Measurements from ENCODE around the gene PTN. TPM values are rescaled to one million over a fixed set of nuclear protein-coding genes. Genes with fewer than 3 reads are reported as not detected.
"Not testable (repeated sequence)": the region's sequence is repeated elsewhere in the genome, so short reads cannot be mapped to it uniquely, and the experiment has no call there.

The PTN gene
- total RNA-seq, 2 experiments from 2014 or later = not detected

DNA sequence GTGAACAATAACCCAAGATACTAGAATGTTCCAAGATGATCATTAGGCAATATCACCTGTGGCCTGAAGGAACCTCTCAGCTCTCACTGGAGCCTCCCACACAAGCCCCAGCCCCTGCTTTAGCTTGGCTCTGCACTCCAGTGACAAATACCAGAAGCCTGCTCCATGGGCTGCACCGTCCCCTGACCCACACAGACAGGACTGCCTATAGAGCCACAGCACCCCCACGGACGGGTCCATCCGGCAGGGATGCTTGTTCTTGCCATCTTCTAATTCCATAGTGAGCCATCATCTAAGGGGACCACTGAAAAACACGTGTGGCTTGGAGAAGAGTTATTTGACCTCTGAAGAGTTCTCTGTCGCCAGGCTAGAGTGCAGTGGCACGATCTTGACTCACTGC lies 100.9 kb downstream of the PTN start:
- peaks cover 6% of the 10 kb centered on the region for H3K9me3 Mint-ChIP-seq
- H3K36me3 Mint-ChIP-seq (ENCODE audit: low read depth) = no peaks in the 10 kb centered on the region
- intact Hi-C loops (cut with micrococcal nuclease) = no loop called here
- no peak for DNase-seq
- H3K4me3 Mint-ChIP-seq = no peak overlapping the region
- H3K4me1 Mint-ChIP-seq (ENCODE audit: low read depth) = no peaks in the 10 kb centered on the region
- H3K27me3 Mint-ChIP-seq (ENCODE audit: low read depth) = no peaks in the 10 kb centered on the region
- CTCF ChIA-PET = no interaction called here
- H3K27ac Mint-ChIP-seq = no peak overlapping the region

GRCh38 chr7:137241655-137242360 lies 101.7 kb downstream of the PTN start:
- no peak overlapping the region for H3K27ac Mint-ChIP-seq
- peaks cover 3% of the 10 kb centered on the region for H3K9me3 Mint-ChIP-seq
- H3K4me1 Mint-ChIP-seq (ENCODE audit: low read depth) = no peaks in the 10 kb centered on the region
- H3K27me3 Mint-ChIP-seq (ENCODE audit: low read depth) = no peaks in the 10 kb centered on the region
- no peak overlapping the region for H3K4me3 Mint-ChIP-seq
- DNase-seq = no peak
- H3K36me3 Mint-ChIP-seq (ENCODE audit: low read depth) = no peaks in the 10 kb centered on the region
- intact Hi-C loops (cut with micrococcal nuclease) = no loop called here
- CTCF ChIA-PET = interaction anchor here (0.6 kb wide), 1 partner anchor 170 kb away, joined by 5 read pairs; no protein-coding TSS in a partner anchor

- DNase-seq; H3K27me3 Mint-ChIP-seq (ENCODE audit: low read depth); H3K4me3 Mint-ChIP-seq; H3K27ac Mint-ChIP-seq; CTCF ChIA-PET; intact Hi-C loops (cut with micrococcal nuclease); H3K9me3 Mint-ChIP-seq; H3K4me1 Mint-ChIP-seq (ENCODE audit: low read depth); H3K36me3 Mint-ChIP-seq (ENCODE audit: low read depth): not testable (repeated sequence)
Observed at GRCh38 chr7:137239186-137239585, 104.3 kb downstream of the PTN start.

GRCh38 chr7:137235434-137235833 lies 108.1 kb downstream of the PTN start:
- Mint-ChIP-seq H3K4me1 (ENCODE audit: low read depth) (no peaks in the 10 kb centered on the region), H3K36me3 (ENCODE audit: low read depth) (no peaks in the 10 kb centered on the region), H3K9me3 (peaks cover 2% of the 10 kb centered on the region), H3K27me3 (ENCODE audit: low read depth) (no peaks in the 10 kb centered on the region), H3K27ac (no peak overlapping the region), H3K4me3 (no peak overlapping the region)
- CTCF ChIA-PET = interaction anchor here (0.5 kb wide), 1 partner anchor 1069 kb away, joined by 3 read pairs; no protein-coding TSS in a partner anchor
- no peak for DNase-seq
- intact Hi-C loops (cut with micrococcal nuclease) = no loop called here

GRCh38 chr7:137231167-137231566 lies 112.4 kb downstream of the PTN start:
- Mint-ChIP-seq H3K4me1 (ENCODE audit: low read depth) (no peaks in the 10 kb centered on the region), H3K27me3 (ENCODE audit: low read depth) (no peaks in the 10 kb centered on the region), H3K36me3 (ENCODE audit: low read depth) (no peaks in the 10 kb centered on the region), H3K4me3 (no peak overlapping the region), H3K27ac (no peak overlapping the region), H3K9me3 (peaks cover 2% of the 10 kb centered on the region)
- CTCF ChIA-PET = no interaction called here
- intact Hi-C loops (cut with micrococcal nuclease) = no loop called here
- no peak for DNase-seq

- CTCF ChIA-PET = no interaction called here
- Mint-ChIP-seq H3K36me3 (ENCODE audit: low read depth) (no peaks in the 10 kb centered on the region), H3K27ac (no peak overlapping the region), H3K4me1 (ENCODE audit: low read depth) (no peaks in the 10 kb centered on the region), H3K27me3 (ENCODE audit: low read depth) (no peaks in the 10 kb centered on the region), H3K4me3 (no peak overlapping the region), H3K9me3 (peaks cover 8% of the 10 kb centered on the region)
- intact Hi-C loops (cut with micrococcal nuclease) = no loop called here
- no peak for DNase-seq
Observed at GRCh38 chr7:137221467-137221866, 122.1 kb downstream of the PTN start.

GRCh38 chr7:137213744-137214143 lies 129.8 kb downstream of the PTN start:
- no peaks in the 10 kb centered on the region for H3K27me3 Mint-ChIP-seq (ENCODE audit: low read depth)
- DNase-seq = no peak
- intact Hi-C loops (cut with micrococcal nuclease) = no loop called here
- no peak overlapping the region for H3K27ac Mint-ChIP-seq
- H3K36me3 Mint-ChIP-seq (ENCODE audit: low read depth) = no peaks in the 10 kb centered on the region
- no peak overlapping the region for H3K4me3 Mint-ChIP-seq
- H3K9me3 Mint-ChIP-seq = peaks cover 5% of the 10 kb centered on the region
- no peaks in the 10 kb centered on the region for H3K4me1 Mint-ChIP-seq (ENCODE audit: low read depth)
- CTCF ChIA-PET = no interaction called here

DNA sequence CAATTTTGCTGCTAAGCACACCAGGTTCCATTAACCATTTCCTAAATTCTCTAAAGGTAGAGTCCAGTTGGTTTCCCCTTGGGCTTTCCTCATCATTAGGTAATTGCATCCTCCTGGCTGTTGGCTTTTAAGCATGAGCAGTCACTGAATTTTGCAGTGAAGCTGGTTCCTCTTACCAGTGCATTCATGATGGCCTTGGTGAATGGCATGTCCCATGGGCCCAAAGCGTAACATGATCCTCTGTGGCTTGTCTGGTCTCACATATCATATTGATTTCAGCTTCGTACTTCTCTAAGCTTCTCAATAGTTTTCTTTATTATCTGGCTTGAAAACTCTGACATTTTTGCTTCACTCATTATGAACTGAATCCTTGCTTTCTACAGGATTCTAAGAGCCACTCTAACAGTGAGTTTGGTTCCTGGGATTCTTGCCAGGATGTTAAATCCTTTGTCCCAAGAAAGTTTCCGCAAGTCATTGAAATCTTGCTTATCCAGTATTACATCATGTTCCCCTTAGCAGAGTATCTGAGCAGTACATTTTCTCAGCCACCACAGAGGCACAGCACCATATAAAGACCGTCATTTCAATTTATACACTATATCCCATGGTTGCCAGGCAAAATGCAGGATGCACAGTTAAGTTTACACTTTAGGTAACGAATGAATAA lies 134.2 kb downstream of the PTN start:
- peaks cover 9% of the 10 kb centered on the region for H3K9me3 Mint-ChIP-seq
- intact Hi-C loops (cut with micrococcal nuclease) = no loop called here
- H3K4me3 Mint-ChIP-seq = no peak overlapping the region
- no peaks in the 10 kb centered on the region for H3K36me3 Mint-ChIP-seq (ENCODE audit: low read depth)
- H3K4me1 Mint-ChIP-seq (ENCODE audit: low read depth) = no peaks in the 10 kb centered on the region
- no peak for DNase-seq
- H3K27ac Mint-ChIP-seq = no peak overlapping the region
- no peaks in the 10 kb centered on the region for H3K27me3 Mint-ChIP-seq (ENCODE audit: low read depth)
- CTCF ChIA-PET = no interaction called here

- Mint-ChIP-seq H3K4me3 (no peak overlapping the region), H3K9me3 (peaks cover 9% of the 10 kb centered on the region), H3K36me3 (ENCODE audit: low read depth) (no peaks in the 10 kb centered on the region), H3K27me3 (ENCODE audit: low read depth) (no peaks in the 10 kb centered on the region), H3K4me1 (ENCODE audit: low read depth) (no peaks in the 10 kb centered on the region), H3K27ac (no peak overlapping the region)
- CTCF ChIA-PET = no interaction called here
- intact Hi-C loops (cut with micrococcal nuclease) = no loop called here
- no peak for DNase-seq
Observed at GRCh38 chr7:137206770-137207169, 136.8 kb downstream of the PTN start.

GRCh38 chr7:137204246-137204645 lies 139.3 kb downstream of the PTN start:
- Mint-ChIP-seq H3K4me3 (no peak overlapping the region), H3K27me3 (ENCODE audit: low read depth) (no peaks in the 10 kb centered on the region), H3K4me1 (ENCODE audit: low read depth) (no peaks in the 10 kb centered on the region), H3K9me3 (peaks cover 9% of the 10 kb centered on the region), H3K27ac (no peak overlapping the region), H3K36me3 (ENCODE audit: low read depth) (no peaks in the 10 kb centered on the region)
- CTCF ChIA-PET = no interaction called here
- intact Hi-C loops (cut with micrococcal nuclease) = no loop called here
- no peak for DNase-seq

- H3K27me3 Mint-ChIP-seq (ENCODE audit: low read depth) = no peaks in the 10 kb centered on the region
- no peak overlapping the region for H3K4me3 Mint-ChIP-seq
- DNase-seq = no peak
- CTCF ChIA-PET = no interaction called here
- no peak overlapping the region for H3K27ac Mint-ChIP-seq
- intact Hi-C loops (cut with micrococcal nuclease) = no loop called here
- H3K36me3 Mint-ChIP-seq (ENCODE audit: low read depth) = no peaks in the 10 kb centered on the region
- no peaks in the 10 kb centered on the region for H3K4me1 Mint-ChIP-seq (ENCODE audit: low read depth)
- peaks cover 9% of the 10 kb centered on the region for H3K9me3 Mint-ChIP-seq
Observed at GRCh38 chr7:137203351-137203750, 140.2 kb downstream of the PTN start.

- Mint-ChIP-seq H3K27me3 (ENCODE audit: low read depth) (no peaks in the 10 kb centered on the region), H3K4me1 (ENCODE audit: low read depth) (no peaks in the 10 kb centered on the region), H3K4me3 (no peak overlapping the region), H3K9me3 (no peaks in the 10 kb centered on the region), H3K36me3 (ENCODE audit: low read depth) (no peaks in the 10 kb centered on the region), H3K27ac (no peak overlapping the region)
- no peak for DNase-seq
- intact Hi-C loops (cut with micrococcal nuclease) = no loop called here
- CTCF ChIA-PET = no interaction called here
Observed at GRCh38 chr7:137196648-137197047, 146.9 kb downstream of the PTN start.

DNA sequence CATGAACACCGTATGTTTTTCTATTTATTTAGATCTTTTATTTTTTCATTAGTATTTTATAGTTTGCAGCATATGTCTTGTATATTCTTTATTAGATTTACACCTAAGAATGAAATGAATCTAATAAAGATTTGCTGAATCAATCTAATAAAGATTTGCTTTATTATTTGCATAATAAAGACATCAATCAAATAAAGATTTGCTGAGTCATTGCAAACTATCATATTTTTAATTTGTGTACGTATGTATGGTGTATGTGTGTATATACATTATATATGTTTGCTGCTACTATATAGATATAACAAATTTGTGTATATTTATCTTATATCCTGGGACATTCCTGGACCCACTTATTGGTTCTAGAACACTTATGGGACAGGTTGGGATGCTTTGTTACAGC lies 147.5 kb downstream of the PTN start:
- CTCF ChIA-PET = no interaction called here
- intact Hi-C loops (cut with micrococcal nuclease) = no loop called here
- no peaks in the 10 kb centered on the region for H3K36me3 Mint-ChIP-seq (ENCODE audit: low read depth)

More for the DNA sequence above, 147.5 kb downstream of the PTN start:
- no peak overlapping the region for H3K4me3 Mint-ChIP-seq
- H3K4me1 Mint-ChIP-seq (ENCODE audit: low read depth) = no peaks in the 10 kb centered on the region
- no peak overlapping the region for H3K27ac Mint-ChIP-seq
- no peak for DNase-seq
- H3K27me3 Mint-ChIP-seq (ENCODE audit: low read depth) = no peaks in the 10 kb centered on the region
- H3K9me3 Mint-ChIP-seq = no peaks in the 10 kb centered on the region

Measured in activated naive CD4-positive, alpha-beta T cell treated with anti-CD3 and anti-CD28 coated beads for 36 hours (primary cell).